H1 (cell line): ENCODE data around the gene F5. TPM values are rescaled to one million over a fixed set of nuclear protein-coding genes. Genes with fewer than 3 reads are reported as not detected.

Experiments used
- CTCF ChIA-PET: fragments of 300-600 bp; sonication (Branson Sonifier 250); formaldehyde crosslinking; loops from one replicate; lab custom pipeline; 2021; ENCODE audit not compliant: partially characterized antibody; lab: Charles Lee
- POLR2A ChIA-PET: fragments of 300-600 bp; sonication (Branson Sonifier 250); formaldehyde crosslinking; loops from one replicate; lab custom pipeline; 2021; ENCODE audit warnings: inconsistent platforms; ENCODE audit not compliant: partially characterized antibody; lab: Charles Lee
- DNase-seq, 2 experiments: peaks; one replicate each; pipeline versions ENCODE4 v3.0.0 to v3.0.0-alpha.2; 2010 to 2022; ENCODE audit warnings: low spot score in 2 of 2, low read depth in 1 of 2, mixed read lengths in 1 of 2
- FAIRE-seq: peaks from 2 replicates; lab custom pipeline; 2011; peaks lifted over from hg19 to GRCh38; lab: Jason Lieb, UNC
- H2AFZ ChIP-seq: 2 replicates; pipeline ENCODE4 v1.8.1; 2012; ENCODE audit warnings: low read length, inconsistent platforms
- H2AK5ac ChIP-seq: 2 replicates; pipeline ENCODE4 v1.6.1; 2013; ENCODE audit warnings: low read depth, low read length
- H2BK120ac ChIP-seq: replicated peaks from 2 replicates; pipeline ENCODE3; 2013; ENCODE audit warnings: low read depth, low read length, inconsistent platforms
- H2BK12ac ChIP-seq: 2 replicates; pipeline ENCODE4 v1.6.1; 2013; ENCODE audit warnings: low read depth, low read length
- H2BK15ac ChIP-seq: 2 replicates; pipeline ENCODE4 v1.6.1; 2013; ENCODE audit warnings: low read length
- H2BK20ac ChIP-seq: 2 replicates; pipeline ENCODE4 v1.6.1; 2013; ENCODE audit warnings: low read length
- H2BK5ac ChIP-seq: 2 replicates; pipeline ENCODE4 v1.6.1; 2013; ENCODE audit warnings: low read depth, low read length
- H3K14ac ChIP-seq: 2 replicates; pipeline ENCODE4 v1.6.1; 2013; ENCODE audit warnings: inconsistent platforms; ENCODE audit not compliant: insufficient read length
- H3K18ac ChIP-seq: 2 replicates; pipeline ENCODE4 v1.6.1; 2013; ENCODE audit warnings: low read length; ENCODE audit errors: extremely low read depth
- H3K23ac ChIP-seq: 2 replicates; pipeline ENCODE4 v1.6.1; 2013; ENCODE audit warnings: inconsistent platforms; ENCODE audit not compliant: insufficient read length
- H3K23me2 ChIP-seq: 2 replicates; pipeline ENCODE4 v1.6.1; 2013; ENCODE audit warnings: low read depth, low read length
- H3K27ac ChIP-seq: 2 replicates; pipeline ENCODE4 v1.6.1; 2011; ENCODE audit warnings: low read depth, low read length, inconsistent platforms
- H3K27me3 ChIP-seq, 4 experiments: replicated peaks in 1 of 4; 1 replicate in 1 of 4; 2 replicates in 3 of 4; pipeline versions ENCODE4 v1.6.1 to v1.8.1; 2011 to 2013; ENCODE audit warnings: low read length in 3 of 4, mild to moderate bottlenecking in 3 of 4, inconsistent platforms in 2 of 4, mixed read lengths in 2 of 4, moderate library complexity in 1 of 4; ENCODE audit not compliant: control insufficient read depth in 3 of 4, insufficient read depth in 3 of 4; ENCODE audit errors: extremely low read depth in 1 of 4
- H3K36me3 ChIP-seq, 4 experiments: 2 replicates each; pipeline versions ENCODE4 v1.6.1 to v1.8.1; 2011 to 2013; ENCODE audit warnings: mild to moderate bottlenecking in 4 of 4, low read length in 3 of 4, moderate library complexity in 2 of 4, control low read depth in 1 of 4, inconsistent platforms in 1 of 4; ENCODE audit not compliant: insufficient read depth in 4 of 4, control insufficient read depth in 2 of 4
- H3K4ac ChIP-seq: replicated peaks from 2 replicates; pipeline ENCODE3; 2013; ENCODE audit warnings: low read length, low read depth, mixed read lengths, inconsistent platforms; ENCODE audit not compliant: insufficient read length
- H3K4me1 ChIP-seq, 4 experiments: replicated peaks in 1 of 4; 1 replicate in 1 of 4; 2 replicates in 3 of 4; pipeline versions ENCODE4 v1.6.1 to v1.8.1; 2011 to 2013; ENCODE audit warnings: low read length in 3 of 4, inconsistent platforms in 2 of 4, mixed read lengths in 1 of 4; ENCODE audit not compliant: insufficient read depth in 4 of 4, control insufficient read depth in 3 of 4
- H3K4me2 ChIP-seq, 2 experiments: 2 replicates each; pipeline versions ENCODE4 v1.6.1 to v1.8.1; 2011 to 2013; ENCODE audit warnings: low read depth in 2 of 2, low read length in 2 of 2, control low read depth in 1 of 2, inconsistent platforms in 1 of 2, mild to moderate bottlenecking in 1 of 2; ENCODE audit not compliant: insufficient read depth in 1 of 2
- H3K4me3 ChIP-seq, 4 experiments: fragments of 200-600, 300-600 bp in 1 of 4; sonication (generic), shearing (Covaris generic), sonication (Bioruptor Twin) in 1 of 4; 2 replicates each; pipeline versions ENCODE4 v1.5.1 to v1.8.1; 2011 to 2016; ENCODE audit warnings: low read length in 4 of 4, low read depth in 3 of 4, control low read depth in 2 of 4, inconsistent platforms in 2 of 4, mild to moderate bottlenecking in 2 of 4, mixed read lengths in 1 of 4, moderate library complexity in 1 of 4; ENCODE audit not compliant: insufficient read depth in 2 of 4; ENCODE audit errors: extremely low read depth in 1 of 4
- H3K56ac ChIP-seq: replicated peaks from 2 replicates; pipeline ENCODE3; 2013; ENCODE audit warnings: low read depth, mild to moderate bottlenecking, mixed read lengths, low read length, inconsistent platforms; ENCODE audit not compliant: insufficient read length
- H3K79me1 ChIP-seq: 2 replicates; pipeline ENCODE4 v1.6.1; 2013; ENCODE audit warnings: low read depth, low read length, control low read depth
- H3K79me2 ChIP-seq, 2 experiments: 2 replicates each; pipeline versions ENCODE4 v1.6.1 to v1.8.1; 2012 to 2013; ENCODE audit warnings: low read length in 2 of 2, mild to moderate bottlenecking in 2 of 2, inconsistent platforms in 1 of 2; ENCODE audit not compliant: insufficient read depth in 2 of 2, control insufficient read depth in 1 of 2
- H3K9ac ChIP-seq, 4 experiments: replicated peaks in 1 of 4; 1 replicate in 1 of 4; 2 replicates in 3 of 4; pipeline versions ENCODE4 v1.6.1 to v1.8.1; 2011 to 2013; ENCODE audit warnings: low read depth in 3 of 4, low read length in 3 of 4, control low read depth in 2 of 4, mild to moderate bottlenecking in 2 of 4, moderate library complexity in 2 of 4, inconsistent platforms in 1 of 4; ENCODE audit errors: extremely low read depth in 1 of 4
- H3K9me3 ChIP-seq, 2 experiments: 2 replicates each; pipeline versions ENCODE4 v1.6.1 to v1.8.1; 2012 to 2013; ENCODE audit warnings: mild to moderate bottlenecking in 2 of 2, moderate library complexity in 2 of 2, control low read depth in 1 of 2, inconsistent platforms in 1 of 2, low read depth in 1 of 2, low read length in 1 of 2, mixed read lengths in 1 of 2; ENCODE audit not compliant: insufficient read depth in 2 of 2
- H4K20me1 ChIP-seq, 2 experiments: replicated peaks in 1 of 2; 2 replicates each; pipeline versions ENCODE3 to v1.8.1; 2011 to 2013; ENCODE audit warnings: inconsistent platforms in 2 of 2, low read length in 2 of 2, mild to moderate bottlenecking in 1 of 2; ENCODE audit not compliant: insufficient read depth in 2 of 2, control insufficient read depth in 1 of 2
- H4K5ac ChIP-seq: 2 replicates; pipeline ENCODE4 v1.6.1; 2013; ENCODE audit warnings: low read length, low read depth, mixed read lengths, inconsistent platforms; ENCODE audit not compliant: insufficient read length
- H4K8ac ChIP-seq: 2 replicates; pipeline ENCODE4 v1.8.0; 2013; ENCODE audit warnings: mild to moderate bottlenecking, moderate library complexity, low read length, inconsistent platforms; ENCODE audit not compliant: insufficient read depth; ENCODE audit errors: extremely low read depth
- H4K91ac ChIP-seq: replicated peaks from 2 replicates; pipeline ENCODE3; 2013; ENCODE audit warnings: low read length, mixed read lengths, inconsistent platforms; ENCODE audit not compliant: insufficient read length
- HDAC6 ChIP-seq: IDR thresholded peaks from one replicate; pipeline ENCODE4 v1.7.1; 2012; ENCODE audit warnings: low read depth, mild to moderate bottlenecking, inconsistent platforms, low read length, moderate library complexity
- JUN ChIP-seq: IDR thresholded peaks from 2 replicates; pipeline ENCODE4 v1.6.1; 2011; ENCODE audit warnings: low read depth, mild to moderate bottlenecking, improper control_type of control experiment, low read length
- KDM5A ChIP-seq: fragments of 200-600 bp; IDR thresholded peaks from 2 replicates; pipeline ENCODE4 v1.7.1; 2012; ENCODE audit warnings: mild to moderate bottlenecking, low read length, inconsistent platforms, mixed read lengths
- MAX ChIP-seq: IDR thresholded peaks from 2 replicates; pipeline ENCODE4 v1.6.1; 2012; ENCODE audit warnings: inconsistent platforms
- NANOG ChIP-seq: IDR thresholded peaks from 2 replicates; pipeline ENCODE4 v1.6.1; 2011; ENCODE audit warnings: low read length, low read depth, mild to moderate bottlenecking, inconsistent platforms; ENCODE audit not compliant: insufficient read depth, poor library complexity, severe bottlenecking
- RAD21 ChIP-seq, 2 experiments: IDR thresholded peaks in 1 of 2; conservative IDR thresholded peaks in 1 of 2; 2 replicates each; pipeline ENCODE4 v1.6.1; 2011; ENCODE audit warnings: low read depth in 2 of 2, low read length in 2 of 2, improper control_type of control experiment in 1 of 2, inconsistent platforms in 1 of 2, mild to moderate bottlenecking in 1 of 2, moderate library complexity in 1 of 2
- RFX5 ChIP-seq: IDR thresholded peaks from 2 replicates; pipeline ENCODE4 v1.6.1; 2011; ENCODE audit warnings: low read depth, low read length, improper control_type of control experiment, borderline replicate concordance
- SIN3A ChIP-seq, 2 experiments: IDR thresholded peaks in 1 of 2; conservative IDR thresholded peaks in 1 of 2; 2 replicates each; pipeline ENCODE4 v1.6.1; 2011 to 2012; ENCODE audit warnings: low read length in 2 of 2, improper control_type of control experiment in 1 of 2, low read depth in 1 of 2, mild to moderate bottlenecking in 1 of 2
- SP2 ChIP-seq: IDR thresholded peaks from 2 replicates; pipeline ENCODE4 v1.6.1; 2012; ENCODE audit warnings: mild to moderate bottlenecking, low read length, inconsistent platforms
- SUZ12 ChIP-seq: fragments of 200-600 bp; sonication (generic); IDR thresholded peaks from 2 replicates; pipeline ENCODE4 v1.6.1; 2012; ENCODE audit warnings: mild to moderate bottlenecking, inconsistent platforms, low read length, moderate library complexity, mixed read lengths
- TAF7 ChIP-seq: optimal IDR thresholded peaks from 2 replicates; pipeline ENCODE3; 2011; ENCODE audit warnings: low read depth, mild to moderate bottlenecking, inconsistent platforms, low read length, moderate library complexity, borderline replicate concordance
- TCF12 ChIP-seq: IDR thresholded peaks from 2 replicates; pipeline ENCODE4 v1.6.1; 2011; ENCODE audit warnings: low read depth, mild to moderate bottlenecking, low read length
- TEAD4 ChIP-seq: IDR thresholded peaks from 2 replicates; pipeline ENCODE4 v1.6.1; 2012; ENCODE audit warnings: low read depth, low read length, inconsistent platforms, mixed read lengths
- YY1 ChIP-seq: IDR thresholded peaks from 2 replicates; pipeline ENCODE4 v1.6.1; 2011; ENCODE audit warnings: low read depth, mild to moderate bottlenecking, low read length
- polyA plus RNA-seq, 7 experiments: library from polyadenylated mRNA; depleted of rRNA in 3 of 7; stranded (reverse) in 5 of 7; unstranded in 2 of 7; fragments of >200 nt in 5 of 7; fragments of 200-250 nt in 2 of 7; gene quantifications; 1 replicate in 5 of 7; 2 replicates in 1 of 7; 4 replicates in 1 of 7; pipeline versions ENCODE4 v1.2.1 to v1.2.3, GENCODE V29; 2011 to 2013; ENCODE audit warnings: missing spikeins in 2 of 7, mixed read lengths in 2 of 7
- total RNA-seq: library from RNA; stranded (reverse); fragmentation: NEBNext Ultra II Directional; extraction: Animal tissue kit (Norgen Biotek cat#: 25700); gene quantifications from 2 replicates; pipeline ENCODE4 v1.2.1, GENCODE V29; 2021
- TF ChIP-seq, protein P1 (sequence below): IDR thresholded peaks from 2 replicates; pipeline ENCODE4 v1.6.1; 2011; ENCODE audit warnings: low read depth, mild to moderate bottlenecking, low read length; ENCODE audit not compliant: insufficient read depth

Gene F5
- total and polyA plus RNA-seq, 2 of the 8 experiments (the other 6 are each of a cell fraction or from before 2014, with no cell fraction given), result 0.04 to 0.06 TPM

DNA sequence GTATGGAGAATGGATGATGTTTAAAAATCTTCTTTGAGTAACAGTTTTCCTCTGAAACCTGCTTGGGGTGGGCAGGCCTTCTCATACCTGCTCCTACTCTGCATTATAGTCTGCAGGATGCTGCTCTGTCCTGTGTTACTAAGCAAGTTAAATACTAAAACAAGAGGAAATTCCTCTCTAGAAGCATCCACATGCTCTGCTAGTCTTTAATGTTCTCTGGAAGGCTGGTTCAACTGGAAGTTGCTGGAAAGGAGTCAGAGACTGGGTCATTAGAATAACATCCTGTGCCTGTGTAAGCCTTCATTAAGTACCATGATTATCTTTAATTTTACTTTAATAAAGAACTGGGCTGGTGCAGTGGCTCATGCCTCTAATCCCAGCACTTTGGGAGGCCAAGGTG, 37.8 kb upstream of the F5 start:
- H2BK15ac ChIP-seq, result no peak overlapping the region
- H3K9me3 ChIP-seq, result no peaks in the 10 kb centered on the region
- H3K9ac ChIP-seq, result no peak overlapping the region
- H3K56ac ChIP-seq, result no peak overlapping the region
- H3K4ac ChIP-seq, result no peak overlapping the region
- H2BK5ac ChIP-seq, result no peak overlapping the region
- DNase-seq (no peak), FAIRE-seq (no peak)
- CTCF ChIA-PET, result interaction anchor here (0.9 kb wide), 1 partner anchor 88 kb away, joined by 3 read pairs; no protein-coding TSS in a partner anchor
- H3K23me2 ChIP-seq, result peaks cover 4% of the 10 kb centered on the region; the same call in 1 of the 2 replicates
- H4K91ac ChIP-seq, result no peak overlapping the region
- no peak overlapping the region for H4K8ac ChIP-seq
- POLR2A ChIA-PET, result no interaction called here
- no peak overlapping the region for H3K14ac ChIP-seq
- H3K27me3 ChIP-seq, result no peaks in the 10 kb centered on the region
- H3K79me2 ChIP-seq, result no peaks in the 10 kb centered on the region
- H4K20me1 ChIP-seq, result no peaks in the 10 kb centered on the region
- H2BK120ac ChIP-seq, result no peak overlapping the region
- H3K4me2 ChIP-seq, result no peak overlapping the region
- no peaks in the 10 kb centered on the region for H3K36me3 ChIP-seq
- no peak overlapping the region for H4K5ac ChIP-seq
- H3K23ac ChIP-seq, result no peak overlapping the region
- H2BK20ac ChIP-seq, result no peak overlapping the region
- H3K27ac ChIP-seq, result no peak overlapping the region
- no peak overlapping the region for H2BK12ac ChIP-seq
- H3K4me3 ChIP-seq, result no peak overlapping the region
- no peaks in the 10 kb centered on the region for H3K79me1 ChIP-seq
- H3K18ac ChIP-seq, result no peak overlapping the region
- no peak overlapping the region for H2AFZ ChIP-seq
- no peaks in the 10 kb centered on the region for H3K4me1 ChIP-seq
- H2AK5ac ChIP-seq, result no peak overlapping the region
- TF ChIP-seq TCF12, result no peak
- TF ChIP-seq RFX5, result no peak
- no peak for TF ChIP-seq RAD21 (IDR thresholded peaks at IDR 0.05 in 1 of 2, conservative IDR thresholded peaks at IDR 0.05 in 1 of 2; ENCODE audit: low read depth in 2 of 2, low read length in 2 of 2)
- TF ChIP-seq JUN, result no peak
- TF ChIP-seq, protein P1, sequence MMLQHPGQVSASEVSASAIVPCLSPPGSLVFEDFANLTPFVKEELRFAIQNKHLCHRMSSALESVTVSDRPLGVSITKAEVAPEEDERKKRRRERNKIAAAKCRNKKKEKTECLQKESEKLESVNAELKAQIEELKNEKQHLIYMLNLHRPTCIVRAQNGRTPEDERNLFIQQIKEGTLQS, result no peak
- TF ChIP-seq HDAC6, result no peak
- TF ChIP-seq KDM5A, result no peak
- no peak for TF ChIP-seq TAF7
- TF ChIP-seq NANOG, result no peak
- no peak for TF ChIP-seq TEAD4
- TF ChIP-seq YY1, result no peak
- TF ChIP-seq MAX, result no peak
- no peak for TF ChIP-seq SIN3A (conservative IDR thresholded peaks at IDR 0.05 in 1 of 2, IDR thresholded peaks at IDR 0.05 in 1 of 2; ENCODE audit: low read depth in 1 of 2, low read length in 2 of 2)
- no peak for TF ChIP-seq SUZ12
- no peak for TF ChIP-seq SP2
